Measurements from ENCODE around the gene HFE.

The HFE gene

GRCh38 chr6:26136321-26136720, 49.1 kb downstream of the HFE start:
- DNase-seq (ENCODE audit: low spot score) = no peak

- no peak for DNase-seq (ENCODE audit: low spot score)
Measured at GRCh38 chr6:26140254-26140966, 53.2 kb downstream of the HFE start.

GRCh38 chr6:26140967-26141294, 53.7 kb downstream of the HFE start:
- no peak for DNase-seq (ENCODE audit: low spot score)

- no peak for DNase-seq (ENCODE audit: low spot score)
Measured at GRCh38 chr6:26141378-26141904, 54.2 kb downstream of the HFE start.

GRCh38 chr6:26142026-26142425, 54.8 kb downstream of the HFE start:
- DNase-seq (ENCODE audit: low spot score) = no peak

Data from SW480 (cell line).